GM12875 (cell line): ENCODE results near the gene ASF1B.

Experiments used
- H3K4me3 ChIP-seq: one replicate; pipeline ENCODE4 v1.5.1; 2011; ENCODE audit warnings: low read depth, low read length, control low read depth
- TF ChIP-seq, protein P1 (sequence below): IDR thresholded peaks from 2 replicates; pipeline ENCODE4 v1.5.1; 2011; ENCODE audit warnings: low read depth, mild to moderate bottlenecking, control low read depth, inconsistent platforms, low read length, moderate library complexity, borderline replicate concordance; ENCODE audit not compliant: insufficient read depth

The ASF1B gene

DNA sequence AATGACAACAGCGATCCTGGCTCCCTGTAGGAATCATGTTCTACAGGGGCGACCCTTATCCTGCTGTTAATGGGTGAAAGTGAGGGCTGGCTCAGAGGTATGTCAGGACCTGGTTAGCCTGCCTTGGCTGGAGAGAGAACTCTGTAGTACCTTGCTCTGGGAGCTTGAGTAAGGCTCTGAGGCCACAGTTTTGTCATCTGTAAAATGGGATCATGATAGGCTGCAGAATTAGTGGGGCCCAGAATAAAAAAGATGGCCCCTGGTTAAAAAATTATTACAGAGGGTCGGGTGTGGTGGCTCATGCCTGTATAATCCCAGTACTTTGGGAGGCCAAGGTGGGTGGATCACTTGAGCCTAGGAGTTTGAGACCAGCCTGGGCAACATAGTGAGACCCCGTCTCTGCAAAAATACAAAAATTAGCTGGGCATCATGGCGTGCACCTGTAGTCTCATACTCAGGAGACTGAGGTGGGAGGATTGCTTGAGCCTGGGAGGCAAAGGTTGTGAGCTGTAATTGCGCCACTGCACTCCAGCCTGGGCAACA is 35.3 kb downstream of the ASF1B start:
- TF ChIP-seq, protein P1, sequence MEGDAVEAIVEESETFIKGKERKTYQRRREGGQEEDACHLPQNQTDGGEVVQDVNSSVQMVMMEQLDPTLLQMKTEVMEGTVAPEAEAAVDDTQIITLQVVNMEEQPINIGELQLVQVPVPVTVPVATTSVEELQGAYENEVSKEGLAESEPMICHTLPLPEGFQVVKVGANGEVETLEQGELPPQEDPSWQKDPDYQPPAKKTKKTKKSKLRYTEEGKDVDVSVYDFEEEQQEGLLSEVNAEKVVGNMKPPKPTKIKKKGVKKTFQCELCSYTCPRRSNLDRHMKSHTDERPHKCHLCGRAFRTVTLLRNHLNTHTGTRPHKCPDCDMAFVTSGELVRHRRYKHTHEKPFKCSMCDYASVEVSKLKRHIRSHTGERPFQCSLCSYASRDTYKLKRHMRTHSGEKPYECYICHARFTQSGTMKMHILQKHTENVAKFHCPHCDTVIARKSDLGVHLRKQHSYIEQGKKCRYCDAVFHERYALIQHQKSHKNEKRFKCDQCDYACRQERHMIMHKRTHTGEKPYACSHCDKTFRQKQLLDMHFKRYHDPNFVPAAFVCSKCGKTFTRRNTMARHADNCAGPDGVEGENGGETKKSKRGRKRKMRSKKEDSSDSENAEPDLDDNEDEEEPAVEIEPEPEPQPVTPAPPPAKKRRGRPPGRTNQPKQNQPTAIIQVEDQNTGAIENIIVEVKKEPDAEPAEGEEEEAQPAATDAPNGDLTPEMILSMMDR = no peak

DNA sequence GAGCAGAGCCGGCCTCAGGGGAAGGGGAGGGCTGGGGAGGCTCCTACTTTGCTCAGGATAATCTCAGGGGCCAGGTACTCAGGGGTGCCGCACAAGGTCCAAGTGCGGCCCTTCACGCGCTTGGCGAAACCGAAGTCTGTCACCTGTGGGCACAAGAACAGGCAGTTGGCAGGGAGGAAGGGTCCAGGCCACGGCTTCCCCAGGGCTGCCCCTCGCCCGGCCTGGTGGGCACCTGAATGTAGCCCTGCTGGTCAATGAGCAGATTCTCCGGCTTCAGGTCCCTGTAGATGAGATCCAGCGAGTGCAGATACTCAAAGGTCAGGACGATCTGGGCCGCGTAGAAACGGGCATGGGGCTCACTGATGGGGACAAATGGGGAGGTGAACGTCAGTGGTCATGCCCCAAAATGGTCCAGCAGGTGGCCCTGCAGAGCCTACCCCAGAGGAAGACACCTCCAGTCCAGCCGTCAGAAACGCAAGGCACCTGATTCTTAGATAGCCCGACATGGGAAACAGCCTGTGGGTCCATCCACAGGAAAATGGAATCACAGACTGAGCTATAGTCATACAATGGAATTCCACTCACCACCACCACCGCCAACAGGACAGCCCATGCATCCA is 38.7 kb downstream of the ASF1B start:
- no peak overlapping the region for H3K4me3 ChIP-seq
- TF ChIP-seq, protein P1 = no peak

More for the DNA sequence above, 35.3 kb downstream of the ASF1B start:
- H3K4me3 ChIP-seq = no peak overlapping the region

DNA sequence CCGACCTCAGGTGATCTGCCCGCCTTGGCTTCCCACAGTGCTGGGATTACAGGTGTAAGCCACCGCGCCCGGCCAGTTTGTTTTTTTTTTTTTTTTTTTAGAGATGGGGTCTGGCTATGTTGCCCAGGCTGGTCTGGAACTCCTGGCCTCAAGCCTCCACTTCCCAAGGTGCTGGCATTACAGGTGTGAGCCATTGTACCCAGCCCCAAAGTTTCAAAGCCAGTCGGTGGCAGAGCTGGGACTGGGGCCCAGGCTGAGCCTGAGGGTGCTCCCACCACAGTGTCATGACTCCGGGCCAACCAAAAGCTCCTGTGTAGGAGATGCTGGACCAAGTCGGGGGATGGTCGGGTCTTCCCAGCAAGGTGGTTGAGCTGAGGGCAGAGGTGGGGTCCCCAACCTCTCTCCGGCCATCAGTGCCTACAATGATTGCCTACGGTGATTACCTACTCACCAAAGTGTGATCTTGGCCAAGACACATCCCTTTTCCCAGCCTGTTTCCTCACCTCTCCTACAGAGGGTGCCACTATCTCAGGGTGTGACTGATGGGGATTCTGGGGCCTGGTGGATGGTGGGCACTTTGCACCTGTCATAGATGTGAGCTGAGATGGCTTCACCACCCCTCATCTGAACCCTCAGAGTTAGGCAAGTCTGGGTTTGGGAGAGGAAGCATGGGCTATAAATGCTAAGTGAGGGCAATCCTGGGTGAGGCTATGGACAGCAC is 40.0 kb downstream of the ASF1B start:
- TF ChIP-seq, protein P1 = no peak

DNA sequence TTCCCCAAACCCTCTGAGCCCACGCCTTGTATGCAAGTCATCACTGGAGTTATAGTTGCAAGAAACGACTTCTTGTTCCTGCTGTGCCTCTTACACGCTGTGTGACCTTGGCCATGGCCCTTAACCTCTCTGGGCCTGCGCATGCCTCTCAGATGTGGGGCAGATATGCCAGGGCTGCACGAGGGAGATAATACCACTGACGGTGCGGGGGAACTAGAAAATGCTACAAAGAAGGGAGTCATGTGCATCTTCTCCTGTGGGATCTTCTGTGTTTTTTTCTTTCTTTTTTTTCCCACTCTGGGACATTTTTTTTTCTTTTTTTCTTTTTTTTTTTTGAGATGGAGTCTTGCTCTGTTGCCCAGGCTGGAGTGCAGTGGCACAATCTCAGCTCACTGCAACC is 41.5 kb downstream of the ASF1B start:
- TF ChIP-seq, protein P1 = no peak
- H3K4me3 ChIP-seq = no peak overlapping the region

More for the DNA sequence above, 40.0 kb downstream of the ASF1B start:
- H3K4me3 ChIP-seq = no peak overlapping the region

DNA sequence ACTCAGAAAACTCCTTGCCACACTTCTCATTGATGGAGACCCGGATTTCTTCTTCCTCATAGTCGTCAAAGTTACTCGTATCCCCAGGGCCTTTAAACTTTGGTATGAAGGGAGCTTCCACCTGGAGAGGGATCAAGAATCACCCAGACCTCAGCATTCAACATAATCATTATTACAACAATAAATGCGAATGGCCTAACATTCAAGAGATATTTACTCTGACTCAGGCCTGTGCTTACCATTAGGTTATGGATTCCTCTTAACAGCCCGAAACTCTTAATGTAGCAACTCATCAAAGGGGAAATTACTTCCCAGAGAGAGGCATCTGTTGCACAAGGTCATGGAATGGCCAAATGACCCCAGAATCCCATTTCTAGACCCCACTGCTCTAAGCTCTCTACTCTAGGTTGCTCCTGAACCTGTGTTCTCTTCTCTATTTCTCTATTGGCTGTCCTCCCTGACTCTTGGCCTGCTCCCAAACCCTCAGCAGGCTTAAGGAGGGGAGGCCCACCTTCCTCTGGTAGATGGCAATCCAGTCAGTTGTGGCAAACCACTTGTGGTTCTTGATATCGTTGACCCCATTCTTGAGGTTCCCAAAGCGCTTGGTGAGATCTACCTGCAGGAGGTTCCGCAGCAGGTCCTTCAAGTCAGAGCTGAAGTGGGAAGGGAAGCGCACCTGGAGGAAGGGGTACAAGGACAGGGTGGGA is 43.1 kb downstream of the ASF1B start:
- no peak overlapping the region for H3K4me3 ChIP-seq
- TF ChIP-seq, protein P1 = no peak

DNA sequence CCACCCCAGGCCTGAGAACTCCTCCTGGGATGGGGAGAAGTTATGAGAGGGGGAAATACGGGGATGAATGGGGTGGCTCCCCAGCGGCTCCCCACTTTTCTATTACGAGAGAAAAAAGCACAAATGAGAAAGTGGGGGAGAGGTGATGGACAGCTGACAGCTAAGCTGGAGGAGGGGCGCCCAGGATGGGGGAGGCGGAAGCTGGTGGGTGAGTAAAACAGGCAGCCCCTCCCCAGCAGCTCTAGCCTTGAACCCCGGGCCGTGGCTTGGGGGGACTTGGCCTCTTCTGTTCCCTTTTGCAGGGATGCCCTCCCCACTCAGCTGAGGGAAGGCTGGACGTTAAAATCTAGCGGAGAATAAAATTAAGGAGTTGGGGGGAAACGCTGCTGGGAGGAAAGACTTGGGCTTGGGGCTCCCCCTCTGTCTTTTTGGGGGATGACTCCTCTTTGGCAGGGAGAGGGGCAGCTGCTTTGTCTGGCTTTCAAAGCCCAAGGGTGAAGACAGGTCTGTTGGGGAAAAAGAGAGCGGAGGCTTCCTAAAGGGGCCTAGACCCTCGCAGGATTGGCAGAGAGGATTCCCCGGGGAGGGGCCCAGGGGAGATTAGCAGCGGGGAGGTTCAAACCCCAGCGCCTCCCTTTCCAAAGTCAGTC is 44.5 kb downstream of the ASF1B start:
- peak overlapping the region; percentile 65 for H3K4me3 ChIP-seq
- TF ChIP-seq, protein P1 = no peak
